Left forelimb (tissue), 1 donor: ENCODE data around the gene JMJD6.
A peak's percentile ranks its signal among the peaks of the same experiment; 100 is the strongest.
"Not testable (repeated sequence)": the region's sequence is repeated elsewhere in the genome, so short reads cannot be mapped to it uniquely, and the experiment has no call there.

ENCODE experiments used
- DNase-seq: peaks from one replicate; pipeline ENCODE4 v3.0.0-alpha.2; 2018; ENCODE audit warnings: low spot score

Gene JMJD6

GRCh38 chr17:76736349-76737081 is 10.1 kb upstream of the JMJD6 start:
- DNase-seq: peak; percentile 87

DNA sequence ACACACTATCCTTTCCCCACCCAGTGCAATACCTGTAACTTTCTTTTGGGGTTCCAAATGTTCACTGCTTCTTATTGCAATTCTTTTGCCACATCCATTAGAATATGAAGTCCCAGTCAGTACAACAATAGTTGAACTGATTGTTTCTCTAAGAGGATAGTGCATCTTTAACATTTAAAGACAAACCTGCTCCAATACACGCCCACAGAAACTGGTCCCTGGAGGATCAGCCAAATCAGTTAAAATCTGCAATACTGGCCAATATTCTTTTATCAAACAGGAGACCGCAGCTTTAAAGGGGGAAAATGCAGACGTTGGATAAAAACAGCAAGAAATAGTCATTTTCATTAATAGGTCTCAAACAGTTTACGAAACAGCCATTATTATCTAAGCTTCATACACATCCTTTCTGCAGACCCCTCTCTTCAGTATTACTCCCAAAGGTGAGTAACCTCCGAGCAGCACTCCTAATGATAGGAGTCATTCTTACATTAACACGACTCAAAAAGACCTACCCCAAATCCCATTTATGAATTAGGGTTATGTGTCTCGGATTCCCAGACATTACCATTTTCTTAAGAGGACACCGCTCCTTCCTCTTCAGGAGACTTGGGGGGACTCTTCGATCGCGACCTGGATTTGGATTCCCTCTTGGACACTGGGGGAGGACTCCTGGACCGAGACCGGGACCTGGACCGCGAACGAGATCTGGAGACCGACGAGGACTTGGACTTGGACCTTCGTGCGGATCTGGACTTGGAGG is 9.4 kb upstream of the JMJD6 start:
- no peak for DNase-seq

GRCh38 chr17:76735006-76735405 is 8.6 kb upstream of the JMJD6 start:
- DNase-seq: no peak

DNA sequence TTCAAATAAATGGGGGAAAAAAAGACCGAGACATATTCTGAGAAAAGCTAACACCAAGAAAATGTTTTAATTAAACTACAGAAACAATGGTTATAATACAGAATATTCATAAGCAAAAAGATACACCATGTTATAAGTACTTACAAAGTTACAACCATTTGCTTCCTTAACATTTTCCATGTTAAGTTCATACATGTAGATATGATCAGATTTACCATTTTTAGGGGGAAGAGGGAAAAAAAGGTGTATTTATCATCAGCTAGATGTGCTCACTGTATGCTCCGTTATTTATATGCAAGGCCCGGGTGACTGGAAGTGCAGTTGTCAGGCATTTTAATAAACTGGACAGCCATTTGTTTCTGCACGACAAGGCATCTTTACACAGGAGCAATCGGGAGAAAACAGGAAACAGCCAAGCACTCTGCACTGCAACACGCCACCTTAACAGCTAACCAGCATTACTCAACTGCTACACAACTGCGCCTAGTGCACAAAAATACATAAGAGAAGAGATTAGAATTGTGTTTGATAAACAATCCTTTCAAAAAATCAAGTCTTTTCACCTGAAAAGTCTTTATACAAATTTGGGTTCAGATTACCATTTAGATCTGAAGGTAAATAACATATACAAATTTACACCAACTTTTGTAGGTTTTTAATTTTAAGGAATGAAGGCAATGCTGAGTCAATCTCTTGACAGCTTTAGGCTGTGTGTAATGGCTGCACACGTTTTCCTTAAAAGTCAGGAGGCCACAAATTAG is 7.9 kb upstream of the JMJD6 start:
- DNase-seq: no peak

DNA sequence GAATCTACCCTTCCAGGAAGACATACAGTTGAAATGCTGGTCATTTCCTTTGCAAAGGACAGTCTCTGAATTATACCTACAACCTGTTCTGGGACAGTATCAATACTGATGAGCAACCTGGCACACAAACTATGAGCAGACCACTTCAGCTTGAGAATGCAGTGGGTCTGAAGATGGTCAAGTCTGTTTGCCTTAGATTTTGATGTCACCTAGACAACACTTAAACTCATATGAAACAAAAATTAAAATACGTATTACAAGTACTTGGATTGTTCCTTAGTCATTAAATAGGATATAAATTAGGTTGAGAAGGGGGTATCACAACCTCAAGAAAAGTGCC is 7.2 kb upstream of the JMJD6 start:
- no peak for DNase-seq

- DNase-seq: no peak
Measured at GRCh38 chr17:76732734-76733617, 6.6 kb upstream of the JMJD6 start.

GRCh38 chr17:76731800-76732733 is 5.7 kb upstream of the JMJD6 start:
- not testable (repeated sequence) for DNase-seq

GRCh38 chr17:76727745-76728456 is 1.5 kb upstream of the JMJD6 start:
- DNase-seq: no peak

DNA sequence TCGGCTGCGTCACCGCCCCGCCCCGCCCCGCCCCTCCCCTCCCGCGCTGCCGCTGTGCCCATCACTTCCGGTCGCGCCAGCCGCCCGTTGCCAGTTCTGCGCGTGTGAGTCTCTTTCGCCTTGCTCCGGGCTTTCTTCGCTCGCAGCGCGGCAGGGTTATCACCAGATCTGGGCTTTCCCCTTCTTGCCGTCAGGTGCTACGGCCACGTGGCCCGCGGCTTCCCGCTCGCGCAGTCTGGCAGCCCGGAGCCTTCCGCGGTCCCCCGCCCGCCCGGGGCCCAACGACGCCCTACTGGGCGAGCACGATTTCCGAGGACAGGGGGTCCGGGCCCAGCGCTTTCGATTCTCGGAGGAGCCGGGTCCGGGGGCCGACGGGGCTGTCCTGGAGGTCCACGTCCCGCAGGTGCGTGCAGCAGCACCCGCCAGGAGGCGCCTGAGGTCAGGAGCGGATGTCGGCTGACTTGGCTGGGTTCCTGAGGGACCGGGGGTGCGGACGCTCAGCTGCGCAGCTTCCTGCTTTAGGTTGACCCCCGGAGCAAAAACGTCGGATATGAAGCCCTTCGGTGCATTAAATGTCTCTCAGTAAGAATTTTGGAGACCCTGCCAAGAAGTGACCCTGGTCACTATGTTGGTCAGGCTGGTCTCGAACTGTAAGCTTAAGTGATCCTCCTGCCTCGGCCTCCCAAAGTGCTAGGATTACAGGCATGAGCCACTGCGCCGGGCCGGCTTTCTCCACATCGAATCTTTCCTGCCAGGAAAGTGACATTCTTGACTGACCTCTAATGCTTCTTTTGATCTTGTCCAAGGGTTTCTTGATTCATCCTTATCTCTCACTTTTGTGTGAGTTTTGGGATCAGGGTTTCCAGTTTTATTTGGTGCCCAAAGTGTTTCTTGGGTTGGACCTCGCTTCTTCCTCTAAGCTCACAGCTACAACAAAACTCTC is 641 bp upstream of the JMJD6 start, which contains the start of gene METTL23:
METTL23 (plus strand) TSS at position 64 of the 943 bp plus-strand sequence. CDS start 2,872 bp downstream, outside the sequence.
- DNase-seq: peak; percentile 87

DNA sequence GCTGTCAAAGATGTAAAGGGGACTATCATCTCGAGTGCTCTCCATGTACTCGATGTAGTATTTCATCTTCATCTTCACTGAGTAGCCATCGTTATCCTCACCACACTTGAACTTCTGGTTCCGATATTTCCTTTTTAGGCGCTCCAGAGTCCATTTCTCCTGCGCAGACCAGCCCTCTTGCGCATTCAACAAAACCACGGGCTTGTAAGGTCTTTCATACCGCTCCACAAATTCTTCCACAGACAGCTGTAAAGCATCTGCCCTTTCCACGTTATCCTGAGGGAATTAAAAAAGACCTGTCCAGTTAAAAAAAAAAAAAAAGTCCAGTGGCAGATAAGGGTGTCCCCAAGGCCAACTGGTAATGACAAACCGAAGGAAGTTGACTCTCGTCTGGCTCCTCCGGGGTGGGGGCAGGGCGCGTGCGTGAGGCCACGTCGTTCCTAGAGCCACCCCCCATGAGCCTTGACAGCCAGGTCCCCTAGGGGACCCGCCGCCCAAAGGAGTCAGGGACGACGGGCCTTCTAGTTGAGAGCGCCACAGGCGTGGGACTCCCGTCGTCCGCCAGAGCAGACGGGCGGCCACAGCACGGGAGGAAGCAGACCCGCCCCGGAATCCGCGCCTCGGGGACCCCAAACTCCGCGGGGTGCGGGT is 701 bp downstream of the JMJD6 start:
- no peak for DNase-seq

GRCh38 chr17:76723812-76724211 is 2.6 kb downstream of the JMJD6 start:
- DNase-seq: no peak

- not testable (repeated sequence) for DNase-seq
Measured at GRCh38 chr17:76722977-76723376, 3.4 kb downstream of the JMJD6 start.

DNA sequence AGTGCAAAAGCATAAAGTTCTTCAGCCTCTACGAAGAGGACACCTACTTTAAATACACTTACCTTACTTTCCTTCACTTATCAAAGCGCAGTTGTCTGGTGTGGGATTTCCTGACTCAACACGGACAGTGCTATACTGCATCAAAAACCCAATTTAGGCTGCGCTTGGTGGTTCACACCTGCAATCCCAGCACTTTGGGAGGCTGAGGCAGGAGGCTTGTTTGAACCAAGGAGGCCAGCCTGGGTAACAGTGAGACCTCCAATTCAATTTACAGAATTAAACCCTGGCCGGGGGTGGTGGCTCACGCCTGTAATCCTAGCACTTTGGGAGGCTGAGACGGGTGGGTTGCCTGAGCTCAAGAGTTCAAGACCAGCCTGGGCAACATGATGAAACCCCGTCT is 4.1 kb downstream of the JMJD6 start:
- no peak for DNase-seq

DNA sequence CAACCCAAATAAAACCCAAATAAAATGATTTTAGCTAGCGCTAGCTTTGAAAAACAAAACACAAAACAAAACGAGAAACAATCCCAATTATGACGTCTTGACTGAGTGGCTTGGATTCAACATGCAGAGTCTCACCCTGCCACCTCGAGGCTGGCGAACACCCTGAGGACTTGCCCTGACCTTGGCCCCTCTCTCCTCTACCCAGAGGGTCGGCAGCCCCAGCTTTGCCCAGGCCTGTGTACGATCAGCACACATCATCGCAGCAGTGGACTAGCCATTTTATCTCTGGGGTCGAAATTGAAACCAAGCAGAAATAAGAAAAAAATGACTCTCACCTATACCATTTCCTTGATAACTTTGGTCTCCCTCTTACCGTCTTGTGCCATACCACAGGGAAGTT is 4.9 kb downstream of the JMJD6 start:
- DNase-seq: no peak

DNA sequence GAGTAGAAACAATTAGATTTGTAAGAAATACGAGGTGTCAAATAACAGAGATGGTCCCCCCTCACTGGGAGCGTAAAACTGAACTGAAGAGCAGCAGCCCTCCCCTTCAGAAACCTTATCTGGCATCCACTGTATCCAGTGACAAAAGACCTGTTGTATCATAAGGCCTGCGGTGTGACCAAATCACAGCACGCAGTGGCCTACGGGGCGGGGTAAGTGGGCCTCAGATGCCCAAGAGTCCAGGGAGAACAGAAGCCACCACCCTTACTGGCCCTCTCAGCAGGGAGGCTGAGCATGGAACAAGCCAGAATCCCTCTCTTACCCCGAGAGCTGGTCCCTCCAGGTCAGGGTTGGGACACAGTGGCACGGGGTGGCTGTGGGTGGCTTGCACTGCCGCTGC is 5.5 kb downstream of the JMJD6 start:
- DNase-seq: no peak

- no peak for DNase-seq
Measured at GRCh38 chr17:76720211-76720610, 6.2 kb downstream of the JMJD6 start.

- DNase-seq: no peak
Measured at GRCh38 chr17:76718516-76718915, 7.9 kb downstream of the JMJD6 start.

- DNase-seq: no peak
Measured at GRCh38 chr17:76716839-76717215, 9.6 kb downstream of the JMJD6 start.
